GM18861 (cell line): Measurements from ENCODE around the gene UBXN7.
"Not testable (repeated sequence)": the region's sequence is repeated elsewhere in the genome, so short reads cannot be mapped to it uniquely, and the experiment has no call there.

Experiments
- ATAC-seq: cut with Tn5 transposase; IDR thresholded peaks from one replicate; pipeline ENCODE4 v1.9.1; 2021; ENCODE audit not compliant: unreplicated experiment

The UBXN7 gene

GRCh38 chr3:196357905-196358304, 74.3 kb downstream of the UBXN7 start:
- no peak for ATAC-seq

GRCh38 chr3:196356556-196356955, 75.7 kb downstream of the UBXN7 start:
- no peak for ATAC-seq

GRCh38 chr3:196355668-196356067, 76.6 kb downstream of the UBXN7 start:
- no peak for ATAC-seq

GRCh38 chr3:196354132-196354531, 78.1 kb downstream of the UBXN7 start:
- ATAC-seq: no peak

- ATAC-seq: no peak
Measured at GRCh38 chr3:196351541-196351940, 80.7 kb downstream of the UBXN7 start.

GRCh38 chr3:196350067-196350466, 82.2 kb downstream of the UBXN7 start:
- ATAC-seq: no peak

- ATAC-seq: no peak
Measured at GRCh38 chr3:196348698-196349097, 83.5 kb downstream of the UBXN7 start.

GRCh38 chr3:196344663-196345062, 87.6 kb downstream of the UBXN7 start:
- ATAC-seq: no peak

- not testable (repeated sequence) for ATAC-seq
Measured at GRCh38 chr3:196343917-196344316, 88.3 kb downstream of the UBXN7 start.

GRCh38 chr3:196341137-196341536, 91.1 kb downstream of the UBXN7 start:
- no peak for ATAC-seq

GRCh38 chr3:196340466-196340865, 91.8 kb downstream of the UBXN7 start:
- ATAC-seq: no peak

- ATAC-seq: no peak
Measured at GRCh38 chr3:196339493-196340254, 92.6 kb downstream of the UBXN7 start.

- ATAC-seq: no peak
Measured at GRCh38 chr3:196339044-196339443, 93.2 kb downstream of the UBXN7 start.

GRCh38 chr3:196336319-196337145, 95.7 kb downstream of the UBXN7 start:
- no peak for ATAC-seq

- no peak for ATAC-seq
Measured at GRCh38 chr3:196335503-196335948, 96.7 kb downstream of the UBXN7 start.

- ATAC-seq: no peak
Measured at GRCh38 chr3:196334982-196335381, 97.2 kb downstream of the UBXN7 start.

GRCh38 chr3:196332168-196332567, 100.1 kb downstream of the UBXN7 start:
- ATAC-seq: no peak

GRCh38 chr3:196327405-196327804, 104.8 kb downstream of the UBXN7 start:
- ATAC-seq: no peak

- ATAC-seq: no peak
Measured at GRCh38 chr3:196326936-196327335, 105.3 kb downstream of the UBXN7 start.

- ATAC-seq: no peak
Measured at GRCh38 chr3:196323691-196324090, 108.5 kb downstream of the UBXN7 start.

- no peak for ATAC-seq
Measured at GRCh38 chr3:196323016-196323415, 109.2 kb downstream of the UBXN7 start.

GRCh38 chr3:196321162-196321561, 111.1 kb downstream of the UBXN7 start:
- ATAC-seq: no peak
